Urothelium cell line (cell line): ENCODE measurements around the gene C20orf204.

ENCODE experiments used
- DNase-seq: peaks from one replicate; pipeline ENCODE4 v3.0.0; 2011; ENCODE audit warnings: low spot score, mixed read lengths
- FAIRE-seq: peaks from 2 replicates; lab custom pipeline; 2011; peaks lifted over from hg19 to GRCh38; lab: Jason Lieb, UNC

Gene C20orf204

DNA sequence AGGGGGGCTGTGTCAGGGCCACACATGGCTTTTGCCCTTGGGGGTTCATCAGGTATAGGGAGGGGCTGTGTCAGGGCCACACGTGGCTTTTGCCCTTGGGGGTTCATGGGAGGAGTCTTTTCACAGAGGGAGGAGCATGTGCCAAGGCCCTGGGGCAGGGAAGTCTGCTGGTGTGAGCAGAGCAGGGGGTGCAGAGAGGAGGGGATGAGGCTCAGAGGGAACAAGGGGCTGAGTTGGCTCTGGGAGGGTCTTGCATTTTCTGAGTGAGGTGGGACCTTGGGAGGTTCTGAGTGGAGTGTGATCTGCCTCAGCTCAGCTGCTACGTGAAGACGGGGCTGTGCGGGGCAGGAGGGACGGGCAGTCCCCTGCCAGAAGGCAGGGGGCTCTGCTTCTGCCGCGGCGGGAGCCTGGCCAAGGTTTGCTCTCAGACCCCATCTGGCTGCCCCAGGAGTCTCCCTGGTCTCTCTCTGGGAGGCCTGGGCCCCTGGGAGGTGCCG, 19.5 kb downstream of the C20orf204 start:
- DNase-seq (no peak), FAIRE-seq (no peak)

DNA sequence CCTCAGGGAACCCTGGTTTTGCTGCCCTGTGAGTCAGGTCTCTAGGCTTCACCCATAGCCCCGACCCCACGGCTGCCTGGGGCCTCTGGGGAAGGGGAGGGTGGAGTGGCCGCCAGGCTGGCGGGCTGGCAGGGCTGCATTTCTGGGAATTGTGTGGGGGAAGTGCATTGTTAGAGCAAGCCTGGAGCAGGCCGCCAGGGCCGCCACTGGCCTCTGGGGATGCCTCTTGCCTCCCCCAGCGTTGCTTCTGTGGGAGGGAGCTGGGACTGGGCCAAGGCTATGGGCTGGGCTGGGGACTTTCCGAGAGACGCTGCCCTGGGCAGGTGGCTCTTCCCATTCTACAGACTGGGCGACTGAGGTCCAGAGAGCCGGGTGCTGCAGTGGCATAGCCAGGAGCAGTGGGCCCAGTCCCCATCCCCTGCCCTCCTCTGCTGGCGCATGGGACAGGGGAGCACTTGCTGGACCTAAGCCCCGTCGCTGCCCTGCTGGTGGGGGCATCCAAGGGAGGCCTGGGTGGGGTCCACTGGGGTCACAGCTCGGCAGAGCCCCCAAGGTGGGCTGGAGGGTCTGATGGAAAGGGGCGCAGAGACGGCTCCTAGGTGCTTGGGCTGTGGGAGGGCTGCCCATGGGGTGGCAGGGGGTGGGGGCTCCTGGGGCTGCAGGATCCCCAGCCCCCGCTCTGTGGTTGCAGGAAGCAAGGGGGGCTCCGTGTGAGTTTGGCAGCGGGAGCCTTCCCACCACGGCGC, 20.1 kb downstream of the C20orf204 start:
- no peak for FAIRE-seq

DNA sequence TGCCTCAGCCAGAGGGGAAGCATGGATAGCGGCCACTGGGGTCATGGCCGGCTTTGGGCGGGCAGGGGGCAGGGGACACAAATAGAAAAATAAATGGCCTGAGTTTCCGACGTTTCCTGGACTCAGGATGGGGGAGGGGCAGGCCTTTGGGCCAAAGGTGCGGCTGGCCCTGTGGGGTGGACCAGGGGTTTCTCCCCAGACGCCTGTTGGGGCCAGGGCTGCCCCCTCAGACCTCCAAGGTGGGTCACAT, 20.6 kb downstream of the C20orf204 start:
- FAIRE-seq (no peak), DNase-seq (no peak)

More for the DNA sequence above, 20.1 kb downstream of the C20orf204 start:
- DNase-seq, result peak; percentile 81

- FAIRE-seq (no peak), DNase-seq (no peak)
Measured at GRCh38 chr20:64056889-64057627, 21.1 kb downstream of the C20orf204 start.

DNA sequence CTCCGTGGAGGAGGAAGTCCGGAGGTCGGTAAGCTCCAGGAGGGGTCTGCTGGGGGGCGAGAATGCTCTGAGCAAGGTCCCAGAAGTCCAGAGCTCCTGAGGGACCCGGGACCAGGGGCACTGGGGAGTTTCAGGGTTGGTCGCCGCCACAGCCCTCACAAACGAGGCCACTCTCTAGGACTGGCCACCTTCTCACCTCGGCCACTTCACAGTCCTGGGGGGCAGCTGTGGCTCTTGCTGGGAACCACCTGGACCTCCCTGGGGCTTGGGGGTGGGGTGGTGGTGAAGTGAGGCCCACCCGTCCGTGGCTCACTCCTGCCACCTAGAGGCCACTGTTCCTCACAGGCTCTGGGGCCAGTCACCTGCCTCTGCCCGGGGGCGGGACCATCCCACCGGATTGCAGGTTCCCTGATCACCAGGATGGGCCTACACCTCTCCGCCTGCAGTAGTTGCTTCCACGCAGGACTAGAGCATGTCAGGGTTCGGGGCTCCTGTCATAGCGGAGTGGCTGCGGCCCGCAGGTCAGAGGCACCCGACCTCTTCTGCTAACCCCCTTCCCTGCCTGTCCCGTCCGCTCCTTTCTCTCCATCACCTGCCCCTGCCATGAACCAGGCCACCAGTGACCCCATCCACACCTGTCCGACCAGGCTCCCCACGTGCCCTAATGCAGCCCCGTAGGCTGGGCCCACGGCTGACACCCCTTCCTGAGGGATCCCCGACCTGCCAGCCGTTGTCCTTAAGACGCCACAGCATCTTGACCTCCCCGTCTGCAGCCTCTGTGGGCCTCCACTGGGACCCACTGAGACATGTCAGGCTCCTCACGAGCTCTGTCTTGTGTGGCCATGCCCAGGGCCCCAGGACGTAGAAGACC, 21.9 kb downstream of the C20orf204 start:
- DNase-seq (peak; percentile 79), FAIRE-seq (no peak)

DNA sequence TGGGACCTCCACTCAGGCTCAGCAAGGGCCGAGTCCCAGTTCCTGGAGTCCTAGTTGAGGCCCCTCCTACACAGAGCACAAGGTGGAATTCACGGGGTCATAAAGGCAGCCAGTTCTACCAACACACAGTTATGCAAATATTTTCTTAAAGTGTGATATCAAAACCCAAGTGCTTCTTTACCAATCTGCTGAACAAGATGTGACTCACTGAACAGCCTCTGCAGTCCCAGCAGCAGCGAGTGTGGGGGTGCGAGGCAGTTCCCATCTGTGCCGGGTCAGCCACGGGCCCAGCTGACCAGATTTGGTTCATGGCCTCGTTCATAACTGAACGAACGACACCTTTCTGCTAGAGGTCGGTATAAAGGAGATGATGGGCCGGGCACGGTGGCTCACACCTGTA, 22.6 kb downstream of the C20orf204 start:
- FAIRE-seq (no peak), DNase-seq (no peak)

GRCh38 chr20:64062276-64062595, 26.3 kb downstream of the C20orf204 start:
- DNase-seq (no peak), FAIRE-seq (no peak)

GRCh38 chr20:64062596-64063388, 26.8 kb downstream of the C20orf204 start, which contains the start of gene TCEA2:
Gene TCEA2 (plus strand): TSS chr20:64063198. CDS start chr20:64063313, 115 bp downstream.
- DNase-seq (peak; percentile 96), FAIRE-seq (no peak)

GRCh38 chr20:64063389-64064144, 27.6 kb downstream of the C20orf204 start:
- FAIRE-seq, result no peak

DNA sequence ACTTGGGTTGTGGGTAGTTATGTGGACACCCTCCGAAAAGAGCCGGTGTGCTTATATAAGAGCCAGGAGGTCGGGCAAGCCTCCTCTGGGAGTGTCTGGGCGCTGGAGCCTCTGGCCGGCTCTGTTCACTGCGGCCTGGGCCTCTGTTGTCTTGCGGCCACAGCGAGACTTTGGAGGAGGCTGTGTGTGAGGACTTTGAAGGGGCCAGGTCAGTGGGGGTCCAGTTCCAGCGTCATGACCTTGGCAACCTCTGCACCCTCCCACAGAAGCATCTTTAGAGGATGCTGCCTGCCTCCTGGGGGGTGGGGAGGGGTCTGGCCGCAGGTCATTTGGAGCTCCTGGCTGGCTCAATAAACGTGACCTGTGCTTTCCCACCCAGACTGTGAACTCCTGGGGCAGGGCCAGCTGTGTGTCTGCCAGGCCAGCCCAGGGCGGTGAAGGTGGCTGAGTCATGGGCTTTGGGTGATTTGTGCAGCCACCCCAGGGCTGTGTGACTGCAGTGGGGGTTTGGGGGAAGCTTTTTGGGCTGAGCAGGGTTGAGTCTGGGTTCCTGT, 28.2 kb downstream of the C20orf204 start:
- DNase-seq, result no peak
- FAIRE-seq, result no peak

More at GRCh38 chr20:64063389-64064144, 27.6 kb downstream of the C20orf204 start:
- DNase-seq, result no peak

DNA sequence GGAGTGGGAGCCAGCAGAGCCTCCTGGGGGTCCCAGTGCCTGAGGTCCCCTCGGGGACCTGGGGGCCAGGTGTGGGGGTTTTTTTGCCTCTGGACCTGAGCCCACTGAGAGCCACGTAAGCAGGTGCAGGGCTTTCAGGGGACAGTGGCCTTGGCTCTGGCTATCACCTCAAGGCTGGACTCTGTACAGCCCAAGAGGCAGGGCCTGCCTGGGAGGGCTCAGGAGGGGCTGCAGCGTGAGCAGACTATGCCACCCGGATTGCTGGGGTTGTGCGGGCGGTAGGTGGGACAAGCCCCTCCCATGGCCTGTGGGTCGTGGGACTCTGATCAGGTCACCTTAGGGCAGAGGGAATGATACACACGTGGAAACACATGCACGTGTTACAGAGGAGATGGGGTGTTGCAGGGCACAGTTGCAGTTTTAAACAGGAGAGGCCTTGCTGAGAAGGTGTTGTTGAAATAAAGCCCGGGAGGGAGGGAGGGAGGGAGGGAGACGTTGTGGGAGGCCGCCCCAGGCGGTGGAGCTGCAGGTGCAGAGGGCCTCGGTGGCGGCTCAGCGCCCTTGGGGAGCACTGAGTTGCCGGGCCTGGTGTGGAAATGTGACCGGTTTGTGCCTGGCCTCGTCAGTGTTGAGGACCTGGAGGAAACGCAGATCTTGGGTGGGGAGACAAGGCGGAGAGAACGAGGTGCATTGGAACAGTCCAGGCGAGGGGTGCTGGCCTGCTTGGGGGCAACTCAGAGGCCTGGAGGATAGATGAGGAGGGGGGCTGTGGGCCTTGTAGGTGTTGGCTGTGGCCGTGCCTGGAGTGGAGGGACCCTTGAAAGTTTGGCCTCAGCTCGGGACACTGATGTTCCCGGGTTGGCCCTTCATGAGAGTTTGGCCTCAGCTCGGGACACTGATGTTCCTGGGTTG, 29.3 kb downstream of the C20orf204 start:
- FAIRE-seq (no peak), DNase-seq (no peak)

GRCh38 chr20:64065974-64066343, 30.0 kb downstream of the C20orf204 start:
- DNase-seq, result peak; percentile 78
- FAIRE-seq, result no peak

GRCh38 chr20:64067005-64067632, 31.1 kb downstream of the C20orf204 start:
- DNase-seq (no peak), FAIRE-seq (no peak)

DNA sequence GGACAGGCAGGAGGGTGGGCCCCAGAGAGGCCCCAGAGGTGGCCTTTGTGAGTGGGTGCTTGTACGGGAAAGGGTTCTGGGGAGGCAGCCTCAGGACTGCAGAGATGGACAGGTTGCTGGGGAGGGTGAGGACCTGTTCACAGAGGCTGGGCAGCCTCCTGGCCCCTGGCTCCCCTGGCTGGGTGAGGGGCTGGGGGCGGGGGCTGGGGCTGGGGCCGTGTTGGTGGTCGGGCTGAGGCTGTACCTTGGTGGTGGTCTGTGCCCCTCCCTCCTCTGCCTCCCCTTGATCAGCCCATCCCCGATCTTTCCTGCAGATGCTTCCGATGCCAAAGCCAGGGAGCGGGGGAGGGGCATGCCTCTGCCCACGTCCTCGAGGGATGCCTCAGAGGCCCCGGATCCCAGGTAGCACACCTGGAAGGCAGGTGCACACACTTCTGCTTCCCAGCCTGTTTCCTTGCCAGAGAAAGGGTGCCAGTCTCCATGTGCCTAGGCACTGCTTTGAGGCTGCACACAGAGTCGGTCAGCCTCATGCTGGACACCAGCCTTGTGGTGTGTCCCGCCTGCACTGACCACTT, 31.8 kb downstream of the C20orf204 start:
- no peak for DNase-seq
- no peak for FAIRE-seq

GRCh38 chr20:64068386-64069208, 32.6 kb downstream of the C20orf204 start:
- FAIRE-seq (no peak), DNase-seq (no peak)

DNA sequence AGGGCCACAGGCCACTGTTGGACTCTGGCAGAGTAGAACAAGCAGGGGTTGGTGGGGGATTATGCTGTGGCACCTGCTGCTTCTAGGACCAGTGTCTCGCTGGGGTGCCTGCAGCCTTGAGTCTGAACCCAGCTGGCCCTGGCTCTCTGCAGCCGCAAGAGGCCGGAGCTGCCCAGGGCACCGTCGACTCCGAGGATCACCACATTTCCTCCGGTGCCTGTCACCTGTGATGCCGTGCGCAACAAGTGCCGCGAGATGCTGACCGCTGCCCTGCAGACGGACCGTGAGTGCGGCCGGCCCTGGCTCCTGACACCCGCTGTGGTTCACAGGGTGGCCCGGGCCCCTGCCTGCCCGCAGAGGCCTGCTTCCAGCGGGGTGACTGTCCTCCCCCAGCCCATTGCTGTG, 33.2 kb downstream of the C20orf204 start:
- no peak for FAIRE-seq

More for the DNA sequence above, 33.2 kb downstream of the C20orf204 start:
- no peak for DNase-seq
